Adrenal gland (tissue), 5 donors: ENCODE results near the gene ZNF775.

ENCODE experiments used
- POLR2A ChIP-seq, 2 donors: fragments of 450-650 bp; IDR thresholded peaks; one replicate each; pipeline ENCODE4 v1.6.1; 2017; ENCODE audit warnings: antibody characterized with exemption in 2 of 2, mild to moderate bottlenecking in 2 of 2, moderate library complexity in 1 of 2
- TF ChIP-seq, protein P1 (sequence below), 6 experiments: fragments of 450-650 bp in 4 of 6; fragments of 200-600 bp in 2 of 6; sonication (generic) in 1 of 6; IDR thresholded peaks; 1 replicate in 5 of 6; 2 replicates in 1 of 6; pipeline versions ENCODE4 v1.5.1 to v1.8.0; 2016 to 2021; ENCODE audit warnings: antibody characterized with exemption in 6 of 6, mild to moderate bottlenecking in 2 of 6, moderate library complexity in 1 of 6
- donor health status: DM: no; HTN: no; CAD: no.

DNA sequence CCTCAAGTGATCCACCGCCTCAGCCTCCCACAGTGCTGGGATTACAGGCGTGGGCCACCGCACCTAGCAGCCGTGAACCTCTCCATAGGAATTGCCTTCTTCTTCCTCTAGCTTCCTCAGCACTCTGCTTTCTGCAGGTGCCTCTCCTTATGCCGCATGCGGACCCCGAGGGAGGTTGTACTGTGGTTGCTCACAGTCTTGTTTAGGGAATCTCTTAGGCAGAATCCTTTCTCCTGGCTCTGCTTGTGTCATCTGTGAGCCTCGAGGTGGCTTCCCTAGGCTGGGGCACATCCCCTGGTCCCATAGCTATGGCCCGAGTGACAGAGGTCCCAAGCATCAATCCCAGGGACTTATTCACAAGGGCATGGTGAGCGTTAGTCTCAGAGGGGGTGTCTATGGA lies 38.1 kb downstream of the ZNF775 start:
- no peak for TF ChIP-seq POLR2A (IDR thresholded peaks at IDR 0.05)
- TF ChIP-seq, protein P1, sequence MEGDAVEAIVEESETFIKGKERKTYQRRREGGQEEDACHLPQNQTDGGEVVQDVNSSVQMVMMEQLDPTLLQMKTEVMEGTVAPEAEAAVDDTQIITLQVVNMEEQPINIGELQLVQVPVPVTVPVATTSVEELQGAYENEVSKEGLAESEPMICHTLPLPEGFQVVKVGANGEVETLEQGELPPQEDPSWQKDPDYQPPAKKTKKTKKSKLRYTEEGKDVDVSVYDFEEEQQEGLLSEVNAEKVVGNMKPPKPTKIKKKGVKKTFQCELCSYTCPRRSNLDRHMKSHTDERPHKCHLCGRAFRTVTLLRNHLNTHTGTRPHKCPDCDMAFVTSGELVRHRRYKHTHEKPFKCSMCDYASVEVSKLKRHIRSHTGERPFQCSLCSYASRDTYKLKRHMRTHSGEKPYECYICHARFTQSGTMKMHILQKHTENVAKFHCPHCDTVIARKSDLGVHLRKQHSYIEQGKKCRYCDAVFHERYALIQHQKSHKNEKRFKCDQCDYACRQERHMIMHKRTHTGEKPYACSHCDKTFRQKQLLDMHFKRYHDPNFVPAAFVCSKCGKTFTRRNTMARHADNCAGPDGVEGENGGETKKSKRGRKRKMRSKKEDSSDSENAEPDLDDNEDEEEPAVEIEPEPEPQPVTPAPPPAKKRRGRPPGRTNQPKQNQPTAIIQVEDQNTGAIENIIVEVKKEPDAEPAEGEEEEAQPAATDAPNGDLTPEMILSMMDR (IDR thresholded peaks at IDR 0.05), result no peak
